Uterus (tissue), 2 donors: ENCODE results near the gene SCP2.

ENCODE experiments used
- CTCF ChIP-seq, 4 experiments: fragments of 200-600 bp in 2 of 4; fragments of 450-650 bp in 2 of 4; sonication (generic) in 2 of 4; IDR thresholded peaks; one replicate each; pipeline ENCODE4 v1.5.1; 2016 to 2019; ENCODE audit warnings: antibody characterized with exemption in 4 of 4, mild to moderate bottlenecking in 2 of 4, moderate library complexity in 1 of 4
- POLR2A ChIP-seq, 2 donors: fragments of 450-650 bp; IDR thresholded peaks; one replicate each; pipeline ENCODE4 v1.6.1; 2016; ENCODE audit warnings: antibody characterized with exemption in 2 of 2, mild to moderate bottlenecking in 1 of 2, moderate library complexity in 1 of 2

GRCh38 chr1:52926864-52927211, 238 bp upstream of the SCP2 start:
- no peak for TF ChIP-seq CTCF (IDR thresholded peaks at IDR 0.05)
- no peak for TF ChIP-seq POLR2A (IDR thresholded peaks at IDR 0.05)
